ENCODE data around the gene ETNK2. TPM values are rescaled to one million over a fixed set of nuclear protein-coding genes. Genes with fewer than 3 reads are reported as not detected.
"Not testable (repeated sequence)": the region's sequence is repeated elsewhere in the genome, so short reads cannot be mapped to it uniquely, and the experiment has no call there.

ETNK2 gene
- total RNA-seq, 2 donors from 2014 or later, result 5.6 to 17.5 TPM

DNA sequence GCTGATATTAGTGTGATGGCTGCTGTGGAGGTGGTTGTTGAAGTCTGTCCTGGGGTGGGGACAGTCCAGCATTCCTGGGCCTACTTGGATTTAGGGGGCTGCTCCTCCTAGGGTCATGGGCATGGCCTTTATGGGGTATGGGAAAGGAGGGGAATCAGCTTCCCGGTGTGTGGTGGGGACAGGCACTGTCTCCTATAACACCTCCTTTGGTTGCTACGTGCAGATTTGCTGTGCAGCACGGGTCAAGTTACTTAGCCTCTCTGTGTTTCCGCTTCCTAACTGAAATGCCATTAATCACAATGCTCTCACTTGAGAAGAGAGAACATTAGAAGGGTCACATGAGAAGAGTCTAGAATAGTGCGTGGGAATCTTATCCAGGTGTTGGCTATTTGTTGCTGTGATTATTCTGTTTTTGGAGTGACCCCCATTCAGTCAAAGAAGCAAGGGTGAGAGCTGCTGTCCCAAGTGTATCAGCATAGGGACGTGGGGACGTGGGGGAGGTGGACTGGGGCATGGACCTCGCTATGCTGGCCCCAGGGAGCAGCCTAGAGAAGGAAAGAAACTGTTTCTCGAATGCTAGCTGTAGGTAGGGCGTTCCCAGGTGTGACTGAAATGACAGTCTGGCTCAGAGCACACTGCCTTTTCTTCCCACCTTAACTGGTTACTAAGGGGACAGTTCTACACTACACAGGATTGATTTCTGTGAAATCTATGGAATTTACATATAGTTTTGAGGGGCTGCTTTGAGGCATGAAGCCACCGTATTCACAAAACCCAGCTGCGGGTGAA, 59.0 kb downstream of the ETNK2 start:
- DNase-seq (ENCODE audit: low spot score), result no peak
- H3K36me3 ChIP-seq, result no peaks in the 10 kb centered on the region
- H3K4me3 ChIP-seq, result no peak overlapping the region
- TF ChIP-seq, protein P1, sequence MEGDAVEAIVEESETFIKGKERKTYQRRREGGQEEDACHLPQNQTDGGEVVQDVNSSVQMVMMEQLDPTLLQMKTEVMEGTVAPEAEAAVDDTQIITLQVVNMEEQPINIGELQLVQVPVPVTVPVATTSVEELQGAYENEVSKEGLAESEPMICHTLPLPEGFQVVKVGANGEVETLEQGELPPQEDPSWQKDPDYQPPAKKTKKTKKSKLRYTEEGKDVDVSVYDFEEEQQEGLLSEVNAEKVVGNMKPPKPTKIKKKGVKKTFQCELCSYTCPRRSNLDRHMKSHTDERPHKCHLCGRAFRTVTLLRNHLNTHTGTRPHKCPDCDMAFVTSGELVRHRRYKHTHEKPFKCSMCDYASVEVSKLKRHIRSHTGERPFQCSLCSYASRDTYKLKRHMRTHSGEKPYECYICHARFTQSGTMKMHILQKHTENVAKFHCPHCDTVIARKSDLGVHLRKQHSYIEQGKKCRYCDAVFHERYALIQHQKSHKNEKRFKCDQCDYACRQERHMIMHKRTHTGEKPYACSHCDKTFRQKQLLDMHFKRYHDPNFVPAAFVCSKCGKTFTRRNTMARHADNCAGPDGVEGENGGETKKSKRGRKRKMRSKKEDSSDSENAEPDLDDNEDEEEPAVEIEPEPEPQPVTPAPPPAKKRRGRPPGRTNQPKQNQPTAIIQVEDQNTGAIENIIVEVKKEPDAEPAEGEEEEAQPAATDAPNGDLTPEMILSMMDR (IDR thresholded peaks at IDR 0.05), result no peak
- no peaks in the 10 kb centered on the region for H3K27me3 ChIP-seq
- H3K4me1 ChIP-seq, result peaks cover 0 to 54% of the 10 kb centered on the region in 2 donors
- peak overlapping the region in 1 of 2 donors; percentile 6 for H3K27ac ChIP-seq
- no peaks in the 10 kb centered on the region for H3K9me3 ChIP-seq

DNA sequence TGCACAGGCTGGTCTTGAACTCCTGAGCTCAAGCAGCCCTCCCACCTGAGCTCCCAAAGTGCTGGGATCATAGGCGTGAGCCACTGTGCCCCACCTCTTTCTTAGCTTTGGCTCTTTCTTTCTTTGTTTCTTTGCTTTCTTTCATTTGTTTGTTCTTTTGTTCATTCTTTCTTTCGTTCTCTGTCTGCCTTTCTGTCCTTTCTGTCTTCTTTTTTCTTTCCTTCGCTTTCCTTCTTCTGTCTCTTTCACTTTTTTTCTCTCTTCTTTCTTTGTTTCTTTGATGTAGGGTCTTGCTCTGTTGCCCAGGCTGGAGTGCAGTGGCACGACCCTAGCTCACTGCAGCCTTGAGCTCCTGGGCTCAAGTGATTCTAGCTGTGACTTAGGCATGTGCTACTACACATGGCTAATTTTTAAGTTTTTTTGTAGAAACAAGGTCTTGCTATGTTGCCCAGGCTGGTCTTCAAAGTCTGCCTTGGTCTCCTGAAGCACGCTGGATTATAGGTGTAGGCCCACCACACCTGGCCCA, 60.0 kb downstream of the ETNK2 start:
- TF ChIP-seq, protein P1 (IDR thresholded peaks at IDR 0.05), result no peak
- Histone ChIP-seq H3K9me3 (no peaks in the 10 kb centered on the region), H3K4me3 (no peak overlapping the region), H3K36me3 (no peaks in the 10 kb centered on the region), H3K27ac (no peak overlapping the region), H3K27me3 (no peaks in the 10 kb centered on the region), H3K4me1 (peaks cover 0 to 63% of the 10 kb centered on the region in 2 donors)
- DNase-seq (ENCODE audit: low spot score), result no peak

DNA sequence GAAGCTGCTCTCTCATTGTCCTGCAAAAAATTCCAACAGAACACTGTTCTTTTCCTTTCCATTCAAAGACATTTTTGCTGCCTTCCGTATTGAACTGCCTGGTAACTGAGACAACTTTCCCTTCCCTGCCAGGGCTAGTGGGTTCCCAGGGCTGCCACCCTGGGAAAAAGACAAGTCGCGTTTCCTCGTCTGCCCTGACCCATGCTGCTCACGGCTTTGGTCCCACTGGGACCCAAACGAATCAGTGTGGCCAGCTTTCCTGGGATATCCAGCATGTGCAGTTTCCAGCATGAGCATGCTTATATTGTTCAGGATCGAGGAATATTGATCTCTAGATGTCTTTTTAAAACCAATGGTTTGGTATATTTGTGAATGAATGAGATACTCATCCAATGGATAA, 60.8 kb downstream of the ETNK2 start:
- DNase-seq (ENCODE audit: low spot score), result no peak
- Histone ChIP-seq H3K27me3 (no peaks in the 10 kb centered on the region), H3K4me1 (peaks cover 0 to 69% of the 10 kb centered on the region in 2 donors), H3K27ac (no peak overlapping the region), H3K4me3 (no peak overlapping the region), H3K36me3 (no peaks in the 10 kb centered on the region), H3K9me3 (no peaks in the 10 kb centered on the region)
- TF ChIP-seq, protein P1 (IDR thresholded peaks at IDR 0.05), result no peak

DNA sequence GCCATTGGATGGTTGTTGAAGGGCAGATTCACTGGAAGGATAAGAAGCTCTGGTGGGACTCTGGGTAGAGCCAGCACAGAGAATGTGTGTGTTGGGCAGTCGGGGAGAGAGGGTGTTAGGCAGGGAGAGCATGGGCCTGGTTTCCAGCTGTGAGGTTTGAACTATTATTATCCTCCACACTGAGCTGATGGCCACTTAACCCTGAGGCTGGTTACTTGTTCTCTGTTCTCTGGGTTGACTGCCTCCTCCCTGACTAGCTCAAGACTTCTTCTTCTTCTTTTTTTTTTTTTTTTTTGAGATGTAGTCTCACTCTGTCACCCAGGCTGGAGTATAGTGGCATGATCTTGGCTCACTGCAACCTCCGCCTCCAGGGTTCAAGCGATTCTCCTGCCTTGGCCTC, 61.7 kb downstream of the ETNK2 start:
- Histone ChIP-seq H3K4me1 (peaks cover 0 to 66% of the 10 kb centered on the region in 2 donors), H3K27ac (peak overlapping the region; percentile 64 to 68)
- not testable (repeated sequence) for H3K27me3 ChIP-seq; H3K4me3 ChIP-seq; DNase-seq (ENCODE audit: low spot score); H3K9me3 ChIP-seq; H3K36me3 ChIP-seq

DNA sequence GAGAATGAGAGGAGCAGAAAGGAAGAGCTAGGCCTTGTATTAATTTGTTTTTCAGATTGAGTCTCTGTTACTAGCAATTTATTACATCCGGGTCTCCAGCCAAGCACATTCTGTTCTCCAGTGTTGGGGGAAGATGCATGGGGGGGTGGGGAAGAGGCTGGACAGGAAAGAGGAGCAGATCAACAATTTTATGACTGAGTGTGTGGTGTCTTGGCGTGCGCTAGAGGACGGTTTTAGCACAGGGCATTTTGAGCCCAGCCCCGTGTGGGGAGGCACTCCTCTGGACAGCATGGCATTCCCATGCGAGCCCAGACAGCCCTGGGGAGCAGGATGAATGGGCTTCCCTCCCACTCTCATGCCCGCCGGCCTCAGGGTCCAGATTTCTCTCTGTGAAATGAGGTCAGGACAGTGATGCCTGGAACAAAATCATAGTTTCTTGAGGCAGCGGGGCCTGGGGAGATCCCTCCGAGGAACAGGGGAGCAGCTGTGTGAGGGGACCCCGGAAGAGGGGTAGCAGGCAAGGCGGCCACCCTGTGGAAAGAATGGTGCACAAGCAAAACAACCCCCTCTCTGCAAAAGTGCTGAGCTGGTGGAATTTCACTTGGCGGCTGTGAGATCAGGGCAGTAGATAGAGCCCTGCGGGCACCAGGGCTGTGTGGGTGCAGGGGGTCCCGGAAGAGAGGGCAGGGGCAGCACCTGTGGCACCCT, 62.6 kb downstream of the ETNK2 start:
- Histone ChIP-seq H3K4me1 (peaks cover 0 to 68% of the 10 kb centered on the region in 2 donors), H3K36me3 (no peaks in the 10 kb centered on the region), H3K27ac (peak overlapping the region; percentile 68 to 81), H3K27me3 (no peaks in the 10 kb centered on the region), H3K9me3 (no peaks in the 10 kb centered on the region), H3K4me3 (no peak overlapping the region)
- TF ChIP-seq, protein P1 (IDR thresholded peaks at IDR 0.05), result peak in 1 of 2 donors; percentile 13
- DNase-seq (ENCODE audit: low spot score), result no peak

DNA sequence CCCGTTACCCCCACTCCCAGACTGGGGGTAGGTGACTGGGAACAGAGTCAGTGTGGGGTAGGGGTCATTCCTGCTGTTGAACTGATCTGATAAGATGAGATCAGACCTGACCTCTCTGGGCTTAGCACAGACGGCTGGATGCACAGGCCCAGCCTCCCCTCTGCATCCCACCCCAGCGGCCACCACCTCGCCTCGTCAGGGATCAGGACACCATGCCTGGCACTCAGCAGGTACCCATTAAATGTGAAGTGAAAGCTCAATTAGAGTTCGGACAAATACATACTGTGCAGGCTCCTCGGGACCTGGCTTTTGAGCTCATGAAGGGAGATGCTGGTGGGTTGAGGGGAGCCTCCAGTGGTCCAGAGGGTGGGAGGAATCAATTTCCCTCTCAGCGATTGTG, 63.2 kb downstream of the ETNK2 start:
- Histone ChIP-seq H3K4me1 (peaks cover 0 to 68% of the 10 kb centered on the region in 2 donors), H3K36me3 (no peaks in the 10 kb centered on the region), H3K9me3 (no peaks in the 10 kb centered on the region), H3K27me3 (no peaks in the 10 kb centered on the region), H3K4me3 (no peak overlapping the region), H3K27ac (peak overlapping the region; percentile 68 to 81)
- DNase-seq (ENCODE audit: low spot score), result no peak
- TF ChIP-seq, protein P1 (IDR thresholded peaks at IDR 0.05), result no peak
